GM21390 (cell line): ENCODE data around the gene AKAP10.
"Not testable (repeated sequence)": the region's sequence is repeated elsewhere in the genome, so short reads cannot be mapped to it uniquely, and the experiment has no call there.

Experiments used
- ATAC-seq: cut with Tn5 transposase; IDR thresholded peaks from one replicate; pipeline ENCODE4 v1.9.1; 2021; ENCODE audit not compliant: unreplicated experiment

Gene AKAP10

GRCh38 chr17:19873346-19873745, 104.3 kb downstream of the AKAP10 start:
- ATAC-seq = no peak

GRCh38 chr17:19868079-19868395, 109.6 kb downstream of the AKAP10 start:
- no peak for ATAC-seq

DNA sequence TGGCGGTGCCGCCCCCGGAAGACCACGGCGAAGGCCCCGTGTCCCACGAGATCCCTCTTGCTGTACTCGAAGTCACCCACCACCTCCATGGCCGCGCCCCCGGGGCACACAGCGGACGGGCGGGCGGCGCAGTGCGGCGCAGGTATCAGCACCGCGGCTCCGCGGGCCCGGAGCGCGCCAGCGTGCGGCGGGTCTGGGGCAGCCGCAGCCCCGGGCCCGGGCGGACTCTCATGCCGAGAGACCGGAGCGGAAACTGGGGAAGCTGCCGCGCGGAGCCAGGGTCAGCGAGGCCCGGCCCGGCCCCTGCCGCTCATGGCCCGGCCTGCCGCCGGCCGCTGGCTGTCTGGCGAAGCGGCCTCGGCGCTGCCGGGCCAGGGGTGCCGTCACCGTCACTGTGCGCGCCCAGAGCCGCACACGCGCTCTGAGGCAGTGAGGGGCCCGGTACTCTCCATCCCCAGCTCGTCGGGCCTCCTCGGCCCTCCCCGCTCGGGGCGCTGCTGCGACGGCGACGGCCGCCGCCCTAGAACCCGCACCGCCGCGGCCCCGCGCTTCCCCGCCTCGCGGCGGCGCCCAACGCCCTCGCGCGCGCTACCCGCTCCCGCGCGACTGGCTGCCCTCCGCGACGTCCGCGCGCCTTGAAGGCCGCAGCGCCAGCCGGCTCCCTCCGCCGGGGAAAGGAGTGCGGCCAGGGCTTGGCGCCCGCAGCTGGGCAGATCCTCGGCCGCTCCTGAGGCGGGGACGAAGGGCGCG, 110.1 kb downstream of the AKAP10 start, which contains the start of gene ULK2:
TSS of gene ULK2 (minus strand) at position 608 of the 750 bp plus-strand sequence. CDS start at position 89, 519 bp downstream.
- no peak for ATAC-seq

GRCh38 chr17:19867079-19867328, 110.6 kb downstream of the AKAP10 start:
- no peak for ATAC-seq

GRCh38 chr17:19865021-19865420, 112.6 kb downstream of the AKAP10 start:
- no peak for ATAC-seq

DNA sequence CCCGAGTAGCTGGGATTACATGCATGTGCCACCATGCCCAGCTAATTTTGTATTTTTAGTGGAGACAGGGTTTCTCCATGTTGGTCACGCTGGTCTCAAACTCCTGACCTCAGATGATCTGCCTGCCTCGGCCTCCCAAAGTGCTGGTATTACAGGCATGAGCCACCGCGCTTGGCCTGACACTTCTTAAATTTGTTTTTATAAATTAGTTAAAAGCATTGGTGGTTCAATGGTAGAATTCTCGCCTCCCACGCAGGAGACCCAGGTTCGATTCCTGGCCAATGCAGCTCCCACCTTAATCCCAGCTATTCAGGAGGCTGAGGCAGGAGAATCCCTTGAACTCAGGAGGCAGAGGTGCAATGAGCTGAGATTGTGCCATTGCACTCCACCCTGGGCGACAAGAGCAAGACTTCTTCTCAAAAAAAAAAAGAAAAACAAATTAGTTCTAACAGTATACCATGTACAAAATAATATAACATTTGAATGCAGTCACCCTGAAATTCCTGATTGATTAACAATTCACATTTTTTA, 116.9 kb downstream of the AKAP10 start:
- ATAC-seq = not testable (repeated sequence)

- no peak for ATAC-seq
Observed at GRCh38 chr17:19857640-19858039, 120.0 kb downstream of the AKAP10 start.
